MM.1S (cell line): ENCODE measurements around the gene SH3RF1.

Source experiments
- CTCF ChIP-seq: fragments of 300-600 bp; sonication (generic); IDR thresholded peaks from 2 replicates; pipeline ENCODE4 v1.5.1; 2016; ENCODE audit warnings: antibody characterized with exemption, low read length, mixed read lengths
- EZH2 ChIP-seq: fragments of 300-600 bp; sonication (generic); optimal IDR thresholded peaks from 2 replicates; pipeline ENCODE3; 2017; ENCODE audit warnings: low read depth, mild to moderate bottlenecking, antibody characterized with exemption, low read length, mixed read lengths

GRCh38 chr4:169220447-169220846 is 50.3 kb downstream of the SH3RF1 start:
- TF ChIP-seq CTCF (no peak), EZH2 (no peak)
